ENCODE results near the gene WDR6.

Gene WDR6

DNA sequence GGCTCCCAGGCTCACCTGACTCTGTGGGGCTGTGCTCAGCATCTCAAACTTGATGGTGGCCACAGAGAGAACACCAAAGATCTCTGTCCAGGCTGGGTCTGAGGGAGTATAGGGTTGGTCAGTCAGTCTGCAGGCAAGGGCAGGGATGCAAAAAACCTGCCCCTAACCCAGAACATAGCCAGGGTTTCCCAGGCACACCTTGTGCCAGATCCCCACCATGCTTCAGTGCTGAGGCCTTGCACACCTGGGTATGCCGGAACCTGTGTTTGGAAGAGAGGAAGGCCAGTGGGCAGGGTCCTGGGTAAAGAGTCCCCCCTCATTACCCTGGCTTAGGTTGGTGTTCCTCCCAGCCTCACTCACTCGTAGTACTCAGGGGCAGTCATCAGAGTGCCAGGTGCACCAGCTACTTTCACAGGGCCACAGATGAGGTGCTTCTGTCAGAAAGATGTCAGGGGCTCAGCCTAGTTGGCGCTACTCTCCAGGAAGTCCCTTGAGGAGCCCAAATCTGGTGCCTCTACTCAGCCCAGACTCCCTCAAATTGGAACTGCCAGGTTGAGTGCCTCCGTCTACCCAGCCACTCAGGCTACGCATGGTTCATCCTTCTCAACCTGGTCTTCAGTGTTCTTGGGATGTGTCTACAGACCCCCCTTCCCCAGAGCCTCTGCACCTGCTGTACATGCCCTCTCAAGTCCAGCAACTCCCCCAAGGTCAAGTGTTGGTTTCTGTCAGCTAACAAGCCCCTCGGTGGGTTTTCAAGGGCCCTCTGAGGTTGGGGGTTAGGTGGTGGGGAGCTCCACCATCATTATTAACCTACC, 9.4 kb downstream of the WDR6 start:
- TF ChIP-seq, protein P1, sequence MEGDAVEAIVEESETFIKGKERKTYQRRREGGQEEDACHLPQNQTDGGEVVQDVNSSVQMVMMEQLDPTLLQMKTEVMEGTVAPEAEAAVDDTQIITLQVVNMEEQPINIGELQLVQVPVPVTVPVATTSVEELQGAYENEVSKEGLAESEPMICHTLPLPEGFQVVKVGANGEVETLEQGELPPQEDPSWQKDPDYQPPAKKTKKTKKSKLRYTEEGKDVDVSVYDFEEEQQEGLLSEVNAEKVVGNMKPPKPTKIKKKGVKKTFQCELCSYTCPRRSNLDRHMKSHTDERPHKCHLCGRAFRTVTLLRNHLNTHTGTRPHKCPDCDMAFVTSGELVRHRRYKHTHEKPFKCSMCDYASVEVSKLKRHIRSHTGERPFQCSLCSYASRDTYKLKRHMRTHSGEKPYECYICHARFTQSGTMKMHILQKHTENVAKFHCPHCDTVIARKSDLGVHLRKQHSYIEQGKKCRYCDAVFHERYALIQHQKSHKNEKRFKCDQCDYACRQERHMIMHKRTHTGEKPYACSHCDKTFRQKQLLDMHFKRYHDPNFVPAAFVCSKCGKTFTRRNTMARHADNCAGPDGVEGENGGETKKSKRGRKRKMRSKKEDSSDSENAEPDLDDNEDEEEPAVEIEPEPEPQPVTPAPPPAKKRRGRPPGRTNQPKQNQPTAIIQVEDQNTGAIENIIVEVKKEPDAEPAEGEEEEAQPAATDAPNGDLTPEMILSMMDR (IDR thresholded peaks at IDR 0.05; ENCODE audit: insufficient read depth, low read depth, low read length, missing control alignments) = no peak
- H3K4me3 ChIP-seq (ENCODE audit: low read depth, low read length) = no peak overlapping the region
- DNase-seq (ENCODE audit: low read depth) = no peak

DNA sequence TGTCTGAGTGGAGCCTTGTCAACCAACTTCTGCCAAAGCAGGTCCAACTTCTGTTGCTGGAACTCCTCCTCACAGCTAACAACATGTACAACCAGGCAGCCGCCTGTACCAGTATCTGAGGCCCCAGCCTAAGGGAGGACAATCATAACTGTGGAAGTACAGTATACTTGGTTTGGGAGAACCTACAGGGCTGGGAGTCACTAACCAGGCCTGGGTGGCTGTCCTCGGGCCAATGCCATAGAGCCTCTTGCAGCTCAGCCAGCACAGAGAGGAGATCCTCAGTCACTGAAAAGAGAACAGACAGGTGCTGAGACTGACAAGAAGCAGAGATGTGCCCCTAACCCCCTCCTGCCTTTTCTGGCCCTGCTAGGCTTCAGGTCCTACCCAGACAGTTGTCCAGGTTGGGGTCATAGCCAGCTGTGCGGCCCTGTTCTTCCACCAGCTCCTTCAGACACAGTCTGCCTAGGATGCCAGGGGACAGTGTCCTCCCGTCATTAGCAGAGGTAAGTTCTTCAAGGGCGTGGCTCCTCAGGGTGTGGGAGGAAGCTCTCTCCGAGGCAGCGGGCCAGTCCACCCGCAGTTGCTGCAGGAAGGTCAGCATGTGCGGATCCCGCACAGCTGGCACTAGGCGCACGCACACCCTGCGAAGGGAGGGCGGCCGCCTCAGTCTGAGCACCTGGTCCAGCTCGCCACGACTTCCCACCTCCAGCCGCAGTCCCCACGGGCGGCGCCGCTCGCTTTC, 10.2 kb downstream of the WDR6 start:
- H3K4me3 ChIP-seq (ENCODE audit: low read depth, low read length) = peak overlapping the region; percentile 94
- no peak for DNase-seq (ENCODE audit: low read depth)
- TF ChIP-seq, protein P1 (IDR thresholded peaks at IDR 0.05; ENCODE audit: insufficient read depth, low read depth, low read length, missing control alignments) = no peak

DNA sequence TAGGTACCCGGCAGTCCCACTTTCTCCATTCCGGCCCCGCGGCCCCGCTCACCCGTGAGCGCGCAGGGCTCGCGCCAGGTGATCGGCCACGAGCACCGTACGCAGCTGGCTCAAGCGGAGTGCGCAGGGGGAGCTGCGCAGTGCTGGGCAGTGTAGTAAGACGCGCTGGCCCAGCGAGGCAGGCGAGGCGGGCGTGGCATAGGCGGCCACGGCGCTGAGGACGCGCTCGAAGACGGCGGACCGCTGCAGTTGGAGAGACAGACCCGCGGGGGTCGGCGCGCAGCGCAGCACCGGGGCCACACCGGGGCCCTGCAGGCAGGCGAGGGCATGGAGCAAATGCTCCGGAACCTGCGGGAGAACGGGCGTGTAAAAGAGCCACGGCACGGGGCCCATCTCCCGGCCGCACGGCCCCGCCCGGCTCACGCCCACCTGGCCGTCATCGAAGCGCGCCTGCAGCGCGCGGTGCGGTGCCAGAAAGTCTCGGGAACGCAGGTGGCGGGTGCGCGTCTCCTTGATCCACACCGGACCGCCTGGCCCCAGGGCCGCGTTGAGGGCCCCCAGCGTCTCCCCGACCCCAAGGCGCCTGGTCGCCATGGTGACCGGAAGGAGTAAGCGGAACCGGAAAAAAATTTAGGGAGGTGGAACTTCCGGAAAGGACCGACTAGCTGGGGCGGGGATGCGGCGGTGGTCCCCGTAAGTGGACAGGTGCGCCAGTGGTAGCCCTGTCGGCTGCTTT, 10.9 kb downstream of the WDR6 start, which contains the start of gene DALRD3:
Gene DALRD3 (minus strand): TSS at position 610 of the 736 bp plus-strand sequence. CDS start 16 bp downstream, at position 594.
- TF ChIP-seq, protein P1 (IDR thresholded peaks at IDR 0.05; ENCODE audit: insufficient read depth, low read depth, low read length, missing control alignments) = no peak
- peak; percentile 88 for DNase-seq (ENCODE audit: low read depth)
- peak within 1 kb of the TSS; percentile 94 for H3K4me3 ChIP-seq (ENCODE audit: low read depth, low read length)

DNA sequence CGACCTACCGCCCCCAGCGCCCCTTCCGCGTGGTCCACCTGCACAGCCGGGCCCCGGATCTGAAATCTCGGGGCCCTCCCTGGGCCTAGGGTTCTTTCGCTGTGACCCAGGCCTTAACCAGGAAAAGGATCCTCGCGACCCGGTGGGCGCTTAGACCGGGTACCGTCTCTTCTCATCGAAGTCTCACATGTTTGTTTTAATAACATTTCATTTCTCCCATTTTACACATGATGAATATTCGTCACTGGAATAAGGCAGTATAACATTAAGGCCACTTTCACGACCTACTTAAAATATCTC, 11.5 kb downstream of the WDR6 start:
- DNase-seq (ENCODE audit: low read depth) = no peak
- TF ChIP-seq, protein P1 (IDR thresholded peaks at IDR 0.05; ENCODE audit: insufficient read depth, low read depth, low read length, missing control alignments) = no peak
- H3K4me3 ChIP-seq (ENCODE audit: low read depth, low read length) = peak overlapping the region; percentile 94

DNA sequence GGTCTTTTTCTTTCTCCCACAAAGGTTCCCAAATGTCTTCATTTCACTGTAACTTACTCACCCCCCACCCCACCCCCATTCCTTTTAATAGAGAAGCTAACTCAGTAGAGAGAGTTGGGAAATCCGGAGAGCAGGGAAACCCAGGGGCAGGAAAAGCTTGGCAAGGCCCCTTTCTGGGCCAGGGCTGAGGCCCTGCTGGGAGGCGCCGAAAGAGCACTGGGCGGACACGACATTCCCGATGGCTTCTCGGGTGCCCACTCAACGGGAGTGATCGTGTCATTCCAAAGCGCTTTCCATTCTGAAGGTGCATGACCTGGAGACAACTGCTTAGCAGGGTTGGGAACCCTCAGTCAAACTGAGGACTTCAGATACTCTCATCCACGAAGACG, 12.7 kb downstream of the WDR6 start:
- TF ChIP-seq, protein P1 (IDR thresholded peaks at IDR 0.05; ENCODE audit: insufficient read depth, low read depth, low read length, missing control alignments) = no peak
- H3K4me3 ChIP-seq (ENCODE audit: low read depth, low read length) = peak overlapping the region; percentile 94
- no peak for DNase-seq (ENCODE audit: low read depth)

DNA sequence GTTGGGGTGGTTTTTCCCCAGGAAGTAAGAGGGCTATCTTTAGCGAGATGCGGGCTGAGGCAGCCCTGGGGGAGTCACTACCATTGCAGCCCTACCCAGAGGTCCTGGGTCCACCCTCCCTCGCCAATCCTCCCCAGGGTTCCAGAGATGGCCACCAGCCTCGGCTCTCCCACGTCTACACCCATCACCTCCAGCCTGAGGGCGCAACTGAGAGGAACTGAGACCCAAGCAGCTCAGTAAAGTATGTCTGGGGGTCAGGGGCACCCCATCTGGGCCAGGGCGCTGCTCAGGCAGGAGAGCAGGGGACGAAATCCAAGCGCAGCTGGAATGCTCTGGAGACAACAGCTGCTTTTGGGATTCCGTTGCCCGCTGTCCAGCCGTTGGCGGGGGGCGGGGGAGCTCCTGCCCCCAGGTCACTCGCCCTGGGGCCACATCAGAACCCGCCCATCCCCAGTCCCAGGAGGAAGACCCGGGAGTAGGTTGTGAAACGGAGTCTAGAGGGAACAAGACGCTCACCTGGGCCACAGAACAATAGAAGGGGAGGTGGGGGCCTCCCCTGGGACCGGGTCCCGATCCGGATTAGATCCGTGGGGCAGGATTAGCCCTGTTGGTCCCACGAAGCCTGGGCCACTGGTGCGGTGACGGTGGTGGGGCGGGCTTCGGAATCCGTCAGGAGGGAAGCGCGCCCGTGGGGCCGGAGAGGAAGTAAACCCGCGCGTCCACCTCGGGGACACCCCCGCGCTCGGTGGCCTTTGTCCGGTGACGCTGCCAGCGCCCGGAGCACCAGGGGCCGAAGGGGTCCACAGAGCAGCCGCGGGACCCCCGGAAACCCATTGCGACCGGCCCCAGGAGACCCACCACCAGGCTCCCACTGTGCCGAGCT, 13.4 kb downstream of the WDR6 start:
- TF ChIP-seq, protein P1 (IDR thresholded peaks at IDR 0.05; ENCODE audit: insufficient read depth, low read depth, low read length, missing control alignments) = no peak
- DNase-seq (ENCODE audit: low read depth) = peak; percentile 75
- H3K4me3 ChIP-seq (ENCODE audit: low read depth, low read length) = peak overlapping the region; percentile 94

All from GM12865 (cell line).